Epithelial cell of esophagus (primary cell): ENCODE data around the gene NMRK1.

ENCODE experiments used
- DNase-seq: peaks from one replicate; pipeline ENCODE4 v3.0.0; 2010; ENCODE audit warnings: low read depth
- H3K4me3 ChIP-seq: 2 replicates; pipeline ENCODE4 v1.5.1; 2011; ENCODE audit warnings: mild to moderate bottlenecking, low read length, control low read depth
- CTCF ChIP-seq: IDR thresholded peaks from 2 replicates; pipeline ENCODE4 v1.5.1; 2011; ENCODE audit warnings: low read depth, mild to moderate bottlenecking, low read length, control low read depth, inconsistent platforms; ENCODE audit not compliant: insufficient read depth; ENCODE audit errors: missing control alignments

NMRK1 gene

GRCh38 chr9:75047506-75047905 is 40.4 kb downstream of the NMRK1 start:
- TF ChIP-seq CTCF, result no peak
- H3K4me3 ChIP-seq, result no peak overlapping the region
- DNase-seq, result no peak

DNA sequence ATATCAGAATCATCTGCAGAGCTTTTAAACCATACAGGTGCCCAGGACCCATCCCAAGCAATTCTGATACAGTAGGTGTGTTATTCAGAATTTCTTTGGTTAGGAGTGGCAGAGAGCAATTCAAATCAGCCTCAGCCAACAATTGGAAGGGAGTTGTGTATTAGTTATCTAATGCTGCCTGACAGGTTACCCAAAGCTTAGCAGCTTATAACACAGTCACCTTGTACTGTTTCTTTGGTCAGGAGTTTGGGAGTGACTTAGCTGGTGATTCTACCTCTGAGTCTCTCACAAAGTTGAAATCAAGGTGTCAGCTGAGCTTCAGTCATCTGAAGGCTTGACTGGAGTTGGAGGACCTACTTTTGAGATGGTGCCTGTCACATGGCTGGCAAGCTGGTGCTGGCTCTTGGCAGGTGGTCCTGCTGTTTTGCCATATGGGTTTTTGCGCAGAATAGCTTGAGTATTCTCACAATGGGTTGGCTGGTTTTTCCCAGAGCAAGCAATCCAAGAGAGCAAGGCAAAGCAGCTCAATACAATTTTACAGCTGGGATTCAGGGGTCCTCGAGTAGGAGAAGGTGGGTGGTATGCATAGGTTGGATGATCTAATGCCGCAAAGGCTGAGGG is 41.1 kb downstream of the NMRK1 start:
- no peak overlapping the region for H3K4me3 ChIP-seq
- peak; percentile 24 for DNase-seq
- TF ChIP-seq CTCF, result no peak

DNA sequence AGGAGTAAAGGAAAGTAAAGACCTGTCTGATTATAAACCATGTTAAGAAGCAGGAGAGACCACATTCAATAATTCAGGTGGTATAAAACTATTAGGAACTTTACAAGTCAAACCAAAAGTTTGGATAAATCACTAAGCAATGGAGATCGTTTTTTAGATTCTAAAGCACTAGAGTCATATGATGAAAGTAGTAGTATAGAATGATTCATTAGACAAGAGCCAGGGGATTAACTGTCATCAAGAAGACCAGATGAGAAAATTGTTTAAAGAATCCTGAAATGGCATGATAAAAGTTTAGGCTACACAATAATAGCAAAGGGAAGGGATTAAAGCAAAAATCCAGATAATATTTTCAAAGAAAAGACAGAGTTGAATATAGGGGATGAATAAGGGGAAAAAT is 46.9 kb downstream of the NMRK1 start:
- no peak overlapping the region for H3K4me3 ChIP-seq
- TF ChIP-seq CTCF, result no peak
- no peak for DNase-seq

DNA sequence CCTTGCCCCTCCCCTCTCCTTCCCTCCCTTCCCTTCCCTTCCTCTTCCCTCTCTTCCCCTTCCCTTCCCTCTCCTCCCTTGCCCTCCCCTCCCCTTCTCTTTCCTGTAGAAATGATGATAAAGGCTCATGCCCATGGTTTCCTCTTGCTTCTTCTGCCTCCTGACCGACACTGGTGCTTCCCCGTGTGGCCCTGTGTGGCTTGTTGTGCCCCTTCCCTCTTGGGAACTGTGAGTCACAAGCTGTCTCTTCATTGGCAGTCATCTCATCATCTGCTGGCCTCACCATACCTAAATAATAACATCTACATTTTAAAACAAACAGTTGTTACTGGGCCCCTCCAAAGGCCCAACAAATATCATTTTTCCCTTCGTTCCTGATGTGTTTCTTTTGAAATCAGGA is 48.2 kb downstream of the NMRK1 start:
- no peak for TF ChIP-seq CTCF
- no peak overlapping the region for H3K4me3 ChIP-seq
- DNase-seq, result no peak

- peak; percentile 25 for DNase-seq
- no peak overlapping the region for H3K4me3 ChIP-seq
- TF ChIP-seq CTCF, result no peak
Observed at GRCh38 chr9:75039009-75039408, 48.9 kb downstream of the NMRK1 start.

DNA sequence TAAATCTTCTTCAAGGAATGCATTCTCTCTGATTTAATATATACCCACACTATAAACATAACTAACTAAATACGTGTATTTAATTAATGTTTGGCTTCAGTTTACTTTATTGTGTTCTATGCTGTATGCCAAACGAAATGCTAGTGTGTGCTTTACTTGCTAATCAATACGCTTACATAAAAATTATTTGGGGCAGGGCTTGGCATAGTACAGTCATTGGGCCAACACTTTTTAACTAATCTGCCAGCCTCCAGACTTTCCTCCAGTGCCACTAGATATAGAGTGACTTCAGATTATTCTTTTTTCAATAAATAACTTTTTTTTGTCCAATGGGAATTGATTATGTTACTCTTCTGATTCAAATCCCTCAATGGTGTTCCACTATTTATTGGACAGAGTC is 51.2 kb downstream of the NMRK1 start:
- no peak for TF ChIP-seq CTCF
- no peak for DNase-seq
- H3K4me3 ChIP-seq, result no peak overlapping the region

GRCh38 chr9:75033791-75034473 is 54.0 kb downstream of the NMRK1 start:
- DNase-seq, result no peak
- no peak for TF ChIP-seq CTCF
- H3K4me3 ChIP-seq, result no peak overlapping the region
